HEK293 (cell line): ENCODE measurements around the gene FASLG.

Experiments
- CTCF ChIA-PET: fragments of 350-600 bp; formaldehyde crosslinking; extraction: SDS; loops from one replicate; lab custom pipeline; 2021; ENCODE audit warnings: antibody characterized with exemption; lab: Yijun Ruan, JAX
- POLR2A ChIA-PET: fragments of 300-600 bp; formaldehyde crosslinking; extraction: SDS; loops from one replicate; lab custom pipeline; 2020; ENCODE audit warnings: antibody characterized with exemption, inconsistent platforms; lab: Yijun Ruan, JAX
- H3K27ac ChIP-seq: fragments of 200-500 bp; sonication (Bioruptor generic); 2 replicates; pipeline ENCODE4 v1.5.1; 2014; ENCODE audit warnings: low read depth, low read length, control low read depth, inconsistent platforms; ENCODE audit errors: extremely low read depth
- H3K36me3 ChIP-seq, 2 experiments: fragments of 200-500 bp in 1 of 2; sonication (Bioruptor generic) in 1 of 2; 1 replicate in 1 of 2; 2 replicates in 1 of 2; pipeline ENCODE4 v1.5.1; 2014 to 2017; ENCODE audit warnings: inconsistent platforms in 2 of 2, low read length in 2 of 2; ENCODE audit not compliant: control insufficient read depth in 2 of 2, insufficient read depth in 1 of 2
- H3K4me1 ChIP-seq: fragments of 200-500 bp; sonication (Bioruptor generic); 2 replicates; pipeline ENCODE4 v1.5.1; 2014; ENCODE audit warnings: mild to moderate bottlenecking, low read length, inconsistent platforms; ENCODE audit not compliant: control insufficient read depth, insufficient read depth
- H3K4me3 ChIP-seq: 2 replicates; pipeline ENCODE4 v1.5.1; 2011; ENCODE audit warnings: low read depth, mild to moderate bottlenecking, control low read depth, low read length, moderate library complexity
- H3K9me3 ChIP-seq: fragments of 200-500 bp; sonication (Bioruptor generic); 2 replicates; pipeline ENCODE4 v1.5.1; 2014; ENCODE audit warnings: low read depth, low read length, inconsistent platforms; ENCODE audit not compliant: control insufficient read depth, insufficient read depth
- IKZF3 ChIP-seq: fragments of 450-650 bp; IDR thresholded peaks from 2 replicates; pipeline ENCODE4 v1.5.0; 2018; ENCODE audit warnings: missing biosample characterization, mild to moderate bottlenecking, missing genetic modification characterization, moderate library complexity
- OSR2 ChIP-seq: fragments of 450-650 bp; formaldehyde crosslinking; IDR thresholded peaks from 2 replicates; pipeline ENCODE4 v1.5.1; 2016; ENCODE audit warnings: missing biosample characterization, missing genetic modification characterization
- REPIN1 ChIP-seq: fragments of 450-650 bp; formaldehyde crosslinking; IDR thresholded peaks from 2 replicates; pipeline ENCODE4 v1.5.1; 2017; ENCODE audit warnings: missing biosample characterization, missing genetic modification characterization, low read depth
- ZBTB1 ChIP-seq: fragments of 450-650 bp; formaldehyde crosslinking; IDR thresholded peaks from 2 replicates; pipeline ENCODE4 v1.5.1; 2016; ENCODE audit warnings: missing biosample characterization, missing genetic modification characterization
- ZBTB17 ChIP-seq: fragments of 450-650 bp; formaldehyde crosslinking; IDR thresholded peaks from 2 replicates; pipeline ENCODE4 v1.5.1; 2016; ENCODE audit warnings: missing biosample characterization, missing genetic modification characterization
- ZBTB20 ChIP-seq: fragments of 450-650 bp; formaldehyde crosslinking; IDR thresholded peaks from 2 replicates; pipeline ENCODE4 v1.5.1; 2016; ENCODE audit warnings: missing biosample characterization, missing genetic modification characterization
- ZBTB7A ChIP-seq: fragments of 450-650 bp; formaldehyde crosslinking; IDR thresholded peaks from 2 replicates; pipeline ENCODE4 v1.5.1; 2016; ENCODE audit warnings: low read depth, missing biosample characterization, missing genetic modification characterization
- ZNF112 ChIP-seq: fragments of 450-650 bp; formaldehyde crosslinking; IDR thresholded peaks from 2 replicates; pipeline ENCODE4 v1.5.0; 2017; ENCODE audit warnings: missing biosample characterization, missing genetic modification characterization
- ZNF155 ChIP-seq: fragments of 450-650 bp; formaldehyde crosslinking; IDR thresholded peaks from 2 replicates; pipeline ENCODE4 v1.5.1; 2016; ENCODE audit warnings: missing biosample characterization, missing genetic modification characterization
- ZNF169 ChIP-seq: fragments of 450-650 bp; formaldehyde crosslinking; IDR thresholded peaks from 2 replicates; pipeline ENCODE4 v1.5.1; 2016; ENCODE audit warnings: missing biosample characterization, missing genetic modification characterization
- ZNF175 ChIP-seq: fragments of 450-650 bp; formaldehyde crosslinking; IDR thresholded peaks from 2 replicates; pipeline ENCODE4 v1.5.1; 2016; ENCODE audit warnings: missing biosample characterization, missing genetic modification characterization
- ZNF2 ChIP-seq: fragments of 450-650 bp; formaldehyde crosslinking; IDR thresholded peaks from 2 replicates; pipeline ENCODE4 v1.5.1; 2016; ENCODE audit warnings: missing biosample characterization, missing genetic modification characterization
- ZNF311 ChIP-seq: fragments of 450-650 bp; formaldehyde crosslinking; IDR thresholded peaks from 2 replicates; pipeline ENCODE4 v1.5.1; 2017; ENCODE audit warnings: missing biosample characterization, missing genetic modification characterization, borderline replicate concordance
- ZNF404 ChIP-seq: fragments of 450-650 bp; formaldehyde crosslinking; IDR thresholded peaks from 2 replicates; pipeline ENCODE4 v1.5.1; 2017; ENCODE audit warnings: missing biosample characterization, missing genetic modification characterization
- ZNF555 ChIP-seq: fragments of 450-650 bp; formaldehyde crosslinking; conservative IDR thresholded peaks from 2 replicates; pipeline ENCODE4 v1.5.1; 2017; ENCODE audit warnings: missing biosample characterization, mild to moderate bottlenecking, missing genetic modification characterization, inconsistent platforms
- ZNF626 ChIP-seq: fragments of 450-650 bp; sonication (Bioruptor Pico); formaldehyde crosslinking; IDR thresholded peaks from 2 replicates; pipeline ENCODE4 v1.5.1; 2018; ENCODE audit warnings: missing biosample characterization, missing genetic modification characterization, inconsistent platforms
- ZNF629 ChIP-seq: fragments of 450-650 bp; formaldehyde crosslinking; IDR thresholded peaks from 2 replicates; pipeline ENCODE4 v1.5.1; 2017; ENCODE audit warnings: missing biosample characterization, missing genetic modification characterization
- ZNF660 ChIP-seq: fragments of 450-650 bp; IDR thresholded peaks from 2 replicates; pipeline ENCODE4 v1.5.1; 2018; ENCODE audit warnings: missing biosample characterization, mild to moderate bottlenecking, missing genetic modification characterization
- ZNF707 ChIP-seq: fragments of 450-650 bp; formaldehyde crosslinking; IDR thresholded peaks from 2 replicates; pipeline ENCODE4 v1.5.1; 2016; ENCODE audit warnings: missing biosample characterization, missing genetic modification characterization
- ZNF768 ChIP-seq: fragments of 450-650 bp; formaldehyde crosslinking; IDR thresholded peaks from 2 replicates; pipeline ENCODE4 v1.5.1; 2018; ENCODE audit warnings: missing biosample characterization, mild to moderate bottlenecking, missing genetic modification characterization
- TF ChIP-seq, protein P1 (sequence below): fragments of 450-650 bp; formaldehyde crosslinking; conservative IDR thresholded peaks from 2 replicates; pipeline ENCODE4 v1.5.1; 2016; ENCODE audit warnings: low read depth, missing biosample characterization, missing genetic modification characterization
- TF ChIP-seq, protein P2 (sequence below): fragments of 450-650 bp; IDR thresholded peaks from 2 replicates; pipeline ENCODE4 v1.5.1; 2018; ENCODE audit warnings: missing biosample characterization, mild to moderate bottlenecking, missing genetic modification characterization
- TF ChIP-seq, protein P3 (sequence below): fragments of 450-650 bp; formaldehyde crosslinking; IDR thresholded peaks from 2 replicates; pipeline ENCODE4 v1.5.1; 2016; ENCODE audit warnings: missing biosample characterization, missing genetic modification characterization
- TF ChIP-seq, protein P4 (sequence below): fragments of 450-650 bp; IDR thresholded peaks from 2 replicates; pipeline ENCODE4 v1.5.1; 2018; ENCODE audit warnings: missing biosample characterization, missing genetic modification characterization
- TF ChIP-seq, protein P5 (sequence below): fragments of 450-650 bp; formaldehyde crosslinking; IDR thresholded peaks from 2 replicates; pipeline ENCODE4 v1.5.1; 2016; ENCODE audit warnings: missing biosample characterization, missing genetic modification characterization
- TF ChIP-seq, protein P6 (sequence below): fragments of 450-650 bp; formaldehyde crosslinking; IDR thresholded peaks from 2 replicates; pipeline ENCODE4 v1.5.1; 2017; ENCODE audit warnings: missing biosample characterization, missing genetic modification characterization

The FASLG gene

DNA sequence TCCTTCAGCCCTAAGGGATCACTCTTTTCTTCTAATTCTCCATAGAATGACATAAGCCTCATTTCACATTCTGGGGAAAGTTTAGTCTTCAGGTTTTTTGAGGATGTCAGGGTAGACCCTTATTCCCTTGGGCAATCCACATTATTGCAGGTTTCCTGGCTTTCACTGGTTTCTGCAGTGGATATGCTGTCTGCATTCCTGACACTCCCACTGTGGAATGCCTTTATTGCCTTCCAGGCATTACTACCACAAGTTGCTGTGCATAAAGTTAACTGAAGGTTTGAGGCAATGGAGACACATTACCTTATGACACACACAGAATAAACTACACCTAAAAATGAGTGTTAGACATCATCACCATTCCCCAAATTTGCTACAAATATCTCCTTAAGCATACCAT is 12.7 kb downstream of the FASLG start:
- Histone ChIP-seq H3K36me3 (no peaks in the 10 kb centered on the region), H3K9me3 (no peaks in the 10 kb centered on the region), H3K27ac (no peak overlapping the region), H3K4me1 (no peaks in the 10 kb centered on the region), H3K4me3 (no peak overlapping the region)
- TF ChIP-seq, protein P1, sequence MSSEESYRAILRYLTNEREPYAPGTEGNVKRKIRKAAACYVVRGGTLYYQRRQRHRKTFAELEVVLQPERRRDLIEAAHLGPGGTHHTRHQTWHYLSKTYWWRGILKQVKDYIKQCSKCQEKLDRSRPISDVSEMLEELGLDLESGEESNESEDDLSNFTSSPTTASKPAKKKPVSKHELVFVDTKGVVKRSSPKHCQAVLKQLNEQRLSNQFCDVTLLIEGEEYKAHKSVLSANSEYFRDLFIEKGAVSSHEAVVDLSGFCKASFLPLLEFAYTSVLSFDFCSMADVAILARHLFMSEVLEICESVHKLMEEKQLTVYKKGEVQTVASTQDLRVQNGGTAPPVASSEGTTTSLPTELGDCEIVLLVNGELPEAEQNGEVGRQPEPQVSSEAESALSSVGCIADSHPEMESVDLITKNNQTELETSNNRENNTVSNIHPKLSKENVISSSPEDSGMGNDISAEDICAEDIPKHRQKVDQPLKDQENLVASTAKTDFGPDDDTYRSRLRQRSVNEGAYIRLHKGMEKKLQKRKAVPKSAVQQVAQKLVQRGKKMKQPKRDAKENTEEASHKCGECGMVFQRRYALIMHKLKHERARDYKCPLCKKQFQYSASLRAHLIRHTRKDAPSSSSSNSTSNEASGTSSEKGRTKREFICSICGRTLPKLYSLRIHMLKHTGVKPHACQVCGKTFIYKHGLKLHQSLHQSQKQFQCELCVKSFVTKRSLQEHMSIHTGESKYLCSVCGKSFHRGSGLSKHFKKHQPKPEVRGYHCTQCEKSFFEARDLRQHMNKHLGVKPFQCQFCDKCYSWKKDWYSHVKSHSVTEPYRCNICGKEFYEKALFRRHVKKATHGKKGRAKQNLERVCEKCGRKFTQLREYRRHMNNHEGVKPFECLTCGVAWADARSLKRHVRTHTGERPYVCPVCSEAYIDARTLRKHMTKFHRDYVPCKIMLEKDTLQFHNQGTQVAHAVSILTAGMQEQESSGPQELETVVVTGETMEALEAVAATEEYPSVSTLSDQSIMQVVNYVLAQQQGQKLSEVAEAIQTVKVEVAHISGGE = no peak
- no peak for TF ChIP-seq ZNF629 (tag by site-specific recombination)
- TF ChIP-seq, protein P2, sequence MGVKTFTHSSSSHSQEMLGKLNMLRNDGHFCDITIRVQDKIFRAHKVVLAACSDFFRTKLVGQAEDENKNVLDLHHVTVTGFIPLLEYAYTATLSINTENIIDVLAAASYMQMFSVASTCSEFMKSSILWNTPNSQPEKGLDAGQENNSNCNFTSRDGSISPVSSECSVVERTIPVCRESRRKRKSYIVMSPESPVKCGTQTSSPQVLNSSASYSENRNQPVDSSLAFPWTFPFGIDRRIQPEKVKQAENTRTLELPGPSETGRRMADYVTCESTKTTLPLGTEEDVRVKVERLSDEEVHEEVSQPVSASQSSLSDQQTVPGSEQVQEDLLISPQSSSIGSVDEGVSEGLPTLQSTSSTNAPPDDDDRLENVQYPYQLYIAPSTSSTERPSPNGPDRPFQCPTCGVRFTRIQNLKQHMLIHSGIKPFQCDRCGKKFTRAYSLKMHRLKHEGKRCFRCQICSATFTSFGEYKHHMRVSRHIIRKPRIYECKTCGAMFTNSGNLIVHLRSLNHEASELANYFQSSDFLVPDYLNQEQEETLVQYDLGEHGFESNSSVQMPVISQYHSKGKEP (tag by site-specific recombination) = no peak
- no peak for TF ChIP-seq ZNF175
- TF ChIP-seq ZNF768 = no peak
- no peak for TF ChIP-seq IKZF3 (tag by site-specific recombination)
- no peak for TF ChIP-seq ZNF660 (tag by site-specific recombination)
- TF ChIP-seq ZNF155 = no peak
- no peak for TF ChIP-seq OSR2
- TF ChIP-seq, protein P3, sequence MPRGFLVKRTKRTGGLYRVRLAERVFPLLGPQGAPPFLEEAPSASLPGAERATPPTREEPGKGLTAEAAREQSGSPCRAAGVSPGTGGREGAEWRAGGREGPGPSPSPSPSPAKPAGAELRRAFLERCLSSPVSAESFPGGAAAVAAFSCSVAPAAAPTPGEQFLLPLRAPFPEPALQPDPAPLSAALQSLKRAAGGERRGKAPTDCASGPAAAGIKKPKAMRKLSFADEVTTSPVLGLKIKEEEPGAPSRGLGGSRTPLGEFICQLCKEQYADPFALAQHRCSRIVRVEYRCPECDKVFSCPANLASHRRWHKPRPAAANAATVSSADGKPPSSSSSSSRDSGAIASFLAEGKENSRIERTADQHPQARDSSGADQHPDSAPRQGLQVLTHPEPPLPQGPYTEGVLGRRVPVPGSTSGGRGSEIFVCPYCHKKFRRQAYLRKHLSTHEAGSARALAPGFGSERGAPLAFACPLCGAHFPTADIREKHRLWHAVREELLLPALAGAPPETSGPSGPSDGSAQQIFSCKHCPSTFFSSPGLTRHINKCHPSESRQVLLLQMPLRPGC (tag by site-specific recombination) = no peak
- TF ChIP-seq ZBTB17 = no peak
- no peak for TF ChIP-seq ZBTB20
- no peak for TF ChIP-seq ZNF169 (tag by site-specific recombination)
- TF ChIP-seq, protein P4, sequence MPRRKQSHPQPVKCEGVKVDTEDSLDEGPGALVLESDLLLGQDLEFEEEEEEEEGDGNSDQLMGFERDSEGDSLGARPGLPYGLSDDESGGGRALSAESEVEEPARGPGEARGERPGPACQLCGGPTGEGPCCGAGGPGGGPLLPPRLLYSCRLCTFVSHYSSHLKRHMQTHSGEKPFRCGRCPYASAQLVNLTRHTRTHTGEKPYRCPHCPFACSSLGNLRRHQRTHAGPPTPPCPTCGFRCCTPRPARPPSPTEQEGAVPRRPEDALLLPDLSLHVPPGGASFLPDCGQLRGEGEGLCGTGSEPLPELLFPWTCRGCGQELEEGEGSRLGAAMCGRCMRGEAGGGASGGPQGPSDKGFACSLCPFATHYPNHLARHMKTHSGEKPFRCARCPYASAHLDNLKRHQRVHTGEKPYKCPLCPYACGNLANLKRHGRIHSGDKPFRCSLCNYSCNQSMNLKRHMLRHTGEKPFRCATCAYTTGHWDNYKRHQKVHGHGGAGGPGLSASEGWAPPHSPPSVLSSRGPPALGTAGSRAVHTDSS (tag by site-specific recombination) = no peak
- TF ChIP-seq, protein P5, sequence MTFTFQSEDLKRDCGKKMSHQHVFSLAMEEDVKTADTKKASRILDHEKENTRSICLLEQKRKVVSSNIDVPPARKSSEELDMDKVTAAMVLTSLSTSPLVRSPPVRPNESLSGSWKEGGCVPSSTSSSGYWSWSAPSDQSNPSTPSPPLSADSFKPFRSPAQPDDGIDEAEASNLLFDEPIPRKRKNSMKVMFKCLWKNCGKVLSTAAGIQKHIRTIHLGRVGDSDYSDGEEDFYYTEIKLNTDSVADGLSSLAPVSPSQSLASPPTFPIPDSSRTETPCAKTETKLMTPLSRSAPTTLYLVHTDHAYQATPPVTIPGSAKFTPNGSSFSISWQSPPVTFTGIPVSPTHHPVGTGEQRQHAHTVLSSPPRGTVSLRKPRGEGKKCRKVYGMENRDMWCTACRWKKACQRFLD (tag by site-specific recombination) = no peak
- no peak for TF ChIP-seq ZNF555 (tag by site-specific recombination)
- TF ChIP-seq ZNF707 (tag by site-specific recombination) = no peak
- no peak for TF ChIP-seq REPIN1
- ChIA-PET CTCF (no interaction called here), POLR2A (no interaction called here)

DNA sequence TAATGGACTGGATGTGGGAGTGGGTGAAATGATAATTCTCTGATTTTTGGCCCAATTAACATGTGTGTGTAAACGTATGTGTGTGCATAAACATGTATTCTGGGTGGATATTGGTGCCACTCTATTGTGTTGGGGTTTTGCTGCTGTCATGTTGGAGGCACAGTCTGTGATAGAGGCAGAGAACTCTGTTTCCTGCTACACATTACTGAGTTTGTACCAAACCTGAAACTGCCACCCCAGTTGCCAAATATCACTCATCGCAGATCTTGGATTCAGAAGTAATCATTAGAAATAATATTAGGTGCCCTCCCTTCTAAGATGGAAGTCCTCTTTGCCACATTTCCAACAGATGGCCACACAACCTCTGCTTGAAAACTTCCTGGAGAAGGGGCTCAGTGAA is 13.8 kb downstream of the FASLG start:
- Histone ChIP-seq H3K27ac (no peak overlapping the region), H3K4me1 (no peaks in the 10 kb centered on the region), H3K36me3 (no peaks in the 10 kb centered on the region), H3K9me3 (no peaks in the 10 kb centered on the region), H3K4me3 (no peak overlapping the region)
- ChIA-PET POLR2A (no interaction called here), CTCF (no interaction called here)
- TF ChIP-seq, protein P6, sequence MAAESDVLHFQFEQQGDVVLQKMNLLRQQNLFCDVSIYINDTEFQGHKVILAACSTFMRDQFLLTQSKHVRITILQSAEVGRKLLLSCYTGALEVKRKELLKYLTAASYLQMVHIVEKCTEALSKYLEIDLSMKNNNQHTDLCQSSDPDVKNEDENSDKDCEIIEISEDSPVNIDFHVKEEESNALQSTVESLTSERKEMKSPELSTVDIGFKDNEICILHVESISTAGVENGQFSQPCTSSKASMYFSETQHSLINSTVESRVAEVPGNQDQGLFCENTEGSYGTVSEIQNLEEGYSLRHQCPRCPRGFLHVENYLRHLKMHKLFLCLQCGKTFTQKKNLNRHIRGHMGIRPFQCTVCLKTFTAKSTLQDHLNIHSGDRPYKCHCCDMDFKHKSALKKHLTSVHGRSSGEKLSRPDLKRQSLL (tag by site-specific recombination) = no peak
- TF ChIP-seq ZNF626 (tag by site-specific recombination) (no peak), ZNF112 (tag by site-specific recombination) (no peak), ZBTB1 (no peak), ZNF2 (no peak), ZNF311 (no peak), ZBTB7A (no peak), ZNF404 (no peak)
